DND-41 (cell line): ENCODE results near the gene SLC43A1.

Experiments used
- ATAC-seq: fragments of 200-7000 bp; cut with Tn5 transposase; 3 replicates; pipeline ENCODE4 v1.9.1; 2021; ENCODE audit warnings: low read depth; ENCODE audit not compliant: insufficient read depth
- DNase-seq: peaks from one replicate; pipeline ENCODE4 v3.0.0-alpha.2; 2020
- H2AFZ ChIP-seq: 2 replicates; pipeline ENCODE4 v1.6.0; 2012; ENCODE audit warnings: low read depth, low read length
- H3K27ac ChIP-seq: 2 replicates; pipeline ENCODE4 v1.5.1; 2012; ENCODE audit warnings: low read length, inconsistent platforms
- H3K27me3 ChIP-seq: fragments of 200-600 bp; sonication (generic); 2 replicates; pipeline ENCODE4 v1.6.0; 2012; ENCODE audit warnings: low read length, mild to moderate bottlenecking, inconsistent platforms; ENCODE audit not compliant: insufficient read depth, poor library complexity
- H3K36me3 ChIP-seq: 2 replicates; pipeline ENCODE4 v1.5.1; 2012; ENCODE audit warnings: low read length, inconsistent platforms; ENCODE audit not compliant: insufficient read depth
- H3K4me1 ChIP-seq: 2 replicates; pipeline ENCODE4 v1.5.1; 2012; ENCODE audit warnings: mild to moderate bottlenecking, low read length; ENCODE audit not compliant: insufficient read depth
- H3K4me2 ChIP-seq: 2 replicates; pipeline ENCODE4 v1.6.0; 2012; ENCODE audit warnings: mild to moderate bottlenecking, moderate library complexity, low read length, inconsistent platforms; ENCODE audit not compliant: insufficient read depth
- H3K4me3 ChIP-seq, 2 experiments: fragments of 200-600 bp in 1 of 2; shearing (Covaris generic) in 1 of 2; 2 replicates each; pipeline ENCODE4 v1.5.1; 2012 to 2016; ENCODE audit warnings: inconsistent platforms in 2 of 2, low read length in 2 of 2, mild to moderate bottlenecking in 2 of 2, low read depth in 1 of 2, moderate library complexity in 1 of 2
- H3K79me2 ChIP-seq: 2 replicates; pipeline ENCODE4 v1.6.0; 2012; ENCODE audit warnings: low read length, inconsistent platforms; ENCODE audit not compliant: insufficient read depth
- H3K9ac ChIP-seq: 2 replicates; pipeline ENCODE4 v1.6.0; 2012; ENCODE audit warnings: low read depth, mild to moderate bottlenecking, inconsistent platforms, low read length, moderate library complexity
- H3K9me3 ChIP-seq: 2 replicates; pipeline ENCODE4 v1.5.1; 2012; ENCODE audit warnings: low read length, moderate library complexity, mild to moderate bottlenecking, inconsistent platforms; ENCODE audit not compliant: insufficient read depth, severe bottlenecking
- H4K20me1 ChIP-seq: 2 replicates; pipeline ENCODE4 v1.6.0; 2012; ENCODE audit warnings: low read length; ENCODE audit not compliant: insufficient read depth
- EZH2 ChIP-seq: IDR thresholded peaks from 3 replicates; pipeline ENCODE4 v1.6.1; 2012; ENCODE audit warnings: borderline replicate concordance, low read depth, mild to moderate bottlenecking, moderate library complexity, low read length, inconsistent platforms; ENCODE audit not compliant: severe bottlenecking
- TF ChIP-seq, protein P1 (sequence below): IDR thresholded peaks from 2 replicates; pipeline ENCODE4 v1.5.1; 2012; ENCODE audit warnings: borderline replicate concordance, low read length, moderate library complexity, mild to moderate bottlenecking; ENCODE audit not compliant: poor library complexity, severe bottlenecking; ENCODE audit errors: extremely low read depth

Gene SLC43A1

GRCh38 chr11:57485217-57485990, 30.1 kb downstream of the SLC43A1 start:
- DNase-seq (no peak), ATAC-seq (no peak)
- H3K4me2 ChIP-seq: no peak overlapping the region
- H3K27me3 ChIP-seq: no peaks in the 10 kb centered on the region
- no peaks in the 10 kb centered on the region for H4K20me1 ChIP-seq
- no peak overlapping the region for H2AFZ ChIP-seq
- no peak overlapping the region for H3K4me3 ChIP-seq
- H3K27ac ChIP-seq: no peak overlapping the region
- no peak for TF ChIP-seq EZH2
- TF ChIP-seq, protein P1, sequence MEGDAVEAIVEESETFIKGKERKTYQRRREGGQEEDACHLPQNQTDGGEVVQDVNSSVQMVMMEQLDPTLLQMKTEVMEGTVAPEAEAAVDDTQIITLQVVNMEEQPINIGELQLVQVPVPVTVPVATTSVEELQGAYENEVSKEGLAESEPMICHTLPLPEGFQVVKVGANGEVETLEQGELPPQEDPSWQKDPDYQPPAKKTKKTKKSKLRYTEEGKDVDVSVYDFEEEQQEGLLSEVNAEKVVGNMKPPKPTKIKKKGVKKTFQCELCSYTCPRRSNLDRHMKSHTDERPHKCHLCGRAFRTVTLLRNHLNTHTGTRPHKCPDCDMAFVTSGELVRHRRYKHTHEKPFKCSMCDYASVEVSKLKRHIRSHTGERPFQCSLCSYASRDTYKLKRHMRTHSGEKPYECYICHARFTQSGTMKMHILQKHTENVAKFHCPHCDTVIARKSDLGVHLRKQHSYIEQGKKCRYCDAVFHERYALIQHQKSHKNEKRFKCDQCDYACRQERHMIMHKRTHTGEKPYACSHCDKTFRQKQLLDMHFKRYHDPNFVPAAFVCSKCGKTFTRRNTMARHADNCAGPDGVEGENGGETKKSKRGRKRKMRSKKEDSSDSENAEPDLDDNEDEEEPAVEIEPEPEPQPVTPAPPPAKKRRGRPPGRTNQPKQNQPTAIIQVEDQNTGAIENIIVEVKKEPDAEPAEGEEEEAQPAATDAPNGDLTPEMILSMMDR: no peak
- no peaks in the 10 kb centered on the region for H3K9me3 ChIP-seq
- H3K36me3 ChIP-seq: peaks cover 3% of the 10 kb centered on the region; the same call in 1 of the 2 replicates
- H3K79me2 ChIP-seq: no peaks in the 10 kb centered on the region
- H3K9ac ChIP-seq: no peak overlapping the region
- H3K4me1 ChIP-seq: peaks cover 12% of the 10 kb centered on the region

GRCh38 chr11:57484141-57484710, 31.3 kb downstream of the SLC43A1 start:
- peaks cover 12% of the 10 kb centered on the region for H3K4me1 ChIP-seq
- no peak overlapping the region for H2AFZ ChIP-seq
- DNase-seq (no peak), ATAC-seq (no peak)
- no peaks in the 10 kb centered on the region for H4K20me1 ChIP-seq
- H3K27ac ChIP-seq: no peak overlapping the region
- TF ChIP-seq EZH2: no peak
- H3K79me2 ChIP-seq: no peaks in the 10 kb centered on the region
- H3K9me3 ChIP-seq: no peaks in the 10 kb centered on the region
- H3K9ac ChIP-seq: no peak overlapping the region
- H3K4me3 ChIP-seq: no peak overlapping the region
- H3K27me3 ChIP-seq: no peaks in the 10 kb centered on the region
- H3K36me3 ChIP-seq: peaks cover 2% of the 10 kb centered on the region; the same call in 1 of the 2 replicates
- H3K4me2 ChIP-seq: no peak overlapping the region

- H2AFZ ChIP-seq: peak overlapping the region; percentile 53
- peak overlapping the region; percentile 47; the same call in 1 of the 2 replicates for H3K9ac ChIP-seq
- H4K20me1 ChIP-seq: no peaks in the 10 kb centered on the region
- no peak for TF ChIP-seq EZH2
- TF ChIP-seq, protein P1: no peak
- no peak overlapping the region for H3K4me3 ChIP-seq
- ATAC-seq (no peak), DNase-seq (no peak)
- no peaks in the 10 kb centered on the region for H3K36me3 ChIP-seq
- peaks cover 12% of the 10 kb centered on the region for H3K4me1 ChIP-seq
- no peaks in the 10 kb centered on the region for H3K27me3 ChIP-seq
- no peak overlapping the region for H3K27ac ChIP-seq
- H3K79me2 ChIP-seq: no peaks in the 10 kb centered on the region
- H3K4me2 ChIP-seq: peak overlapping the region; percentile 76
- H3K9me3 ChIP-seq: no peaks in the 10 kb centered on the region
These were observed 32.0 kb downstream of the SLC43A1 start for GRCh38 chr11:57483562-57483918.
